GM21423 (cell line): ENCODE data around the gene DSG4.

Source experiments
- ATAC-seq: cut with Tn5 transposase; IDR thresholded peaks from one replicate; pipeline ENCODE4 v1.9.1; 2021; ENCODE audit warnings: mild to moderate bottlenecking, moderate library complexity; ENCODE audit not compliant: unreplicated experiment

Gene DSG4

GRCh38 chr18:31446854-31447253 lies 70.3 kb downstream of the DSG4 start:
- no peak for ATAC-seq

- no peak for ATAC-seq
Observed at GRCh38 chr18:31447530-31448191, 71.1 kb downstream of the DSG4 start, which contains the start of gene DSG3. DSG3 (plus strand) TSS chr18:31447741; CDS start chr18:31447878, 137 bp downstream.

- no peak for ATAC-seq
Observed at GRCh38 chr18:31450409-31450808, 73.8 kb downstream of the DSG4 start.

GRCh38 chr18:31451625-31452024 lies 75.0 kb downstream of the DSG4 start:
- ATAC-seq = no peak

GRCh38 chr18:31454066-31454708 lies 77.6 kb downstream of the DSG4 start:
- ATAC-seq = no peak
